Hypothalamus (tissue), 51 donors: ENCODE results near the gene MID1IP1.

Source experiments
- DNase-seq, 51 donors: peaks; one replicate each; lab custom pipeline; 2025; lab: John Stamatoyannopoulos, UW

Gene MID1IP1, protein sequence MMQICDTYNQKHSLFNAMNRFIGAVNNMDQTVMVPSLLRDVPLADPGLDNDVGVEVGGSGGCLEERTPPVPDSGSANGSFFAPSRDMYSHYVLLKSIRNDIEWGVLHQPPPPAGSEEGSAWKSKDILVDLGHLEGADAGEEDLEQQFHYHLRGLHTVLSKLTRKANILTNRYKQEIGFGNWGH

DNA sequence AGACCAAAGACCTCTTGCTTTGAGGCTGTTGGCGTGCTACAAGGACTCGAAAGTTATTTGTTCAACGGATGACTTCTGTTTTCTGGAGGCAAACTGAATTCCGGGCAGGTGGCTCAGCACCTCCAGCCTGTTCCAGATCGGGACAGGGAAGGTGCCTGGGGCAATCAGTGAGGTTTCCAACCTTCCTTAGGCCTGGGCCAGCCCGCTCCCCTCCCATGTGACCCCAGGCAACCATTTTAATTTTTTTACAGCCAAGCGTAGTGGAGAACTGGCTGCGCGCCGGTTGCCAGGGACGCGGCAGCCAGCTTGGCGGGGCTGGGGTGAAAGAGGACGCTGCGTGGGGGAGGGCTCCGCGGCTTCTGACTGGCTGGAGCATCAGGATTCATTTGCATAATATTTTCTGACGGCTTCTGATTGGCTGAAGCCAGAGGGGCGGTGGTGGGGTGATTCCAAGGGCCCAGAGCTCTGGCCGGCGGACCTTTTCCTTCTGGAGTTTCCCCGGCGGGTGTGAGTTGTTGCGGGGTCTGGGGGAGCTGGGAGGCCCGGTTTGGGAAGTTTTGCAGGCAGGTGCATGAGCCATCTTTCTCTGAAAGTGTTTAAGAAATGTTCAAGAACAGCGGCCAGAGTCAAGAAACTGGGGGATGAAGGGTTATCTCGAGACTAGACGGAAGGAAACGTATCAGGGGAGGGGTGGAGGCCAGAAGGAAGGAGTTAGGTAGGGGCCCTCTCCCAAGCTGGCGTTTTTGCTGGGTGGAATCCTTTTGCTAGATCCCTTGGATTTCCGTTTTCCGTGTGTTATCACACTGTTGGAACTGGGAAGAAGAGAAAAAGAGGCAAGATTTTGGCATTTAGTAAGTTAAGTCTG, at the start of gene MID1IP1:
TSS of gene MID1IP1 (plus strand) at position 479 of the 865 bp plus-strand sequence. CDS start 3,488 bp downstream, outside the sequence.
- peak; percentile 8 to 91 (median 79) for DNase-seq

DNA sequence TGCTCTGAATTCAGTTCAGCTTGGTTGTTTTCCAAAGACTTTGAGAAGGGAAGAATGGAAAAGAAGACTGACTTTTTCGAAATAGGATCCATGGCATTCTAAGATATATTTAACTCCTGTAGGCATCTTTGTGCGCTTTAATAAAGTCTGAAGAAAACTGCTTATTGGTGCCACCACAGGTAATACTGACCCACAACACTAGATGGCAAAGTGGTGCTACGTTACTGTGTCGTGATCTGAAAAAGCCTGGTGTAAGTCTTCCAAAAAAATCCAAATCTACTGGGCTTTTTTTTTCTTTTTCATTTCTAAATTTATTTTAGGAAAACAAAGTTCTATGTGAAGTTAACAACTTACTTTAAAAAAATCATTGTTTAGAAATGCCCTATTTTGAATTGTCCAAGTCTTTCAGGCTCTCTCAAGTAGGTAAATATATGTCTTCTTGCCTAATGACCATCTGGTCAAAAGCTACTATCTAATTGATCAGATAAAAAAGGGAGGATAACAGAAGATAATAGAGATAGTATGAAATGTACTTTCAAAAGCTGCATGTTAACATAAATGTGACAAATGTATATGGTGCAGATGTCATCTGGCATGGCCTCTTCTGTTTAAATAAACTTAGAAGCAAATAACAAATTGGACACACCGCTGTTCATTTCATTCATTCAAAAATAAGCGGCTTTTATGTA, 47.0 kb upstream of the MID1IP1 start:
- peak in 13 of 51 donors; percentile 0 to 38 (median 1) for DNase-seq

DNA sequence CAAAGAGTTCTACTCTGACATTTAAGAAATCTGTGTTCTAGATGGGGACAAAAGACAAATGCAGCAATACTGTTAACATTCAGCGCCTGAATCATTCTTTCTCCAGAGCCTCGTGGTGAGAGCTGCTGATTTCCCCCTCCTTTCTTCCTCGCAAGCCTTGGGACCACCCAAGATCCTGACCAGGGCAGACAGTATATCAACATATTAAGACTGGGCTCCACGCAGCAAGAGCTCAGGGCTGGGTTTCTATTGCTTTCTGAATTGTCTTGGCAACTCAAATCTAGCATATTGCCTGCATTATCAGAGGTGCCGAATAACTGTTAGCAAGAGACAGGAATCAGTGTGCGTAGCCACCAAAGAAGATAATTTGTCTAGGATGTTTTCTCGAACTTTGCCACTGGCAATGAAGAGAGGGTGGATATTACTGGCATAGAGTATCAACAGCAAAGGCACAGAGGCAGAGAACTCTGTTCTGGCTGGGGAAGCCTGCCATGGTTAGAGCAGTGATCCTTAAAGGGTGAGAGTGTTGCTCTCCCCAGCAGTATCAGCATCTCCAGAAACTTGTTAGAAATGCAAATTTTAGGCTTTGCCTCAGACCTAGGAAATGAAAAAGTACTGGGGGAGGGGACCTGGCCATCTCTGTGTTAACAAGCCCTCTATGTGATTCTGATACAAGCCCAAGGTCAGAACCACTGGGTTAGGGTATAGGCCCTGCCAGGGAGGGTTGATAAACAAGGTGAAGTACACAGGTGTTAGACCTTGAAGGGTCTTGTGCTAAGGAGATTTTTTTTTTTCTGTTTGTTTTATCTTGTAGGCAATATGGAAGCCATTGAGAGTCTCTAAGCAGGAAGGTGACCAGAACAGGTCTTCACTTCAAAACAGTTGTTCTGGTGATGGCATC, 46.2 kb upstream of the MID1IP1 start:
- peak in 1 of 51 donors; percentile 0 for DNase-seq

DNA sequence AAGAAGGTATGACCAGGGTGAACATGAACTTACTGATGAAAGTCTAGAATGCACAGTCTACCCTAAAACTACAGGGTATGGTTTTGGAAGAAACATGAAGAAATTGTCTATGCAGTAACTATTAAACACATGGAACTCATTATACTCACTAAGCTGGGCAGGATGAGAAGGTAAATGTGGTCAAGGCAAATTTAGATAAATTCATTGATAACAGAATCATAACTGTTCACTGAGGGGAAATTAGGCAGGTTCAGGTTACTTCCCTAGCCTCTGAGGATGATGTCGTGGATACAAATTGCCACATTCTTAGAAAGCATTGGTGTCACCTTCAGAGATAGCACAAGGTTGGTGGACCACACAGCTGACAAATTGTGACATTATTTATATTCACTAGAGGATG, 40.4 kb upstream of the MID1IP1 start:
- DNase-seq, result no peak

DNA sequence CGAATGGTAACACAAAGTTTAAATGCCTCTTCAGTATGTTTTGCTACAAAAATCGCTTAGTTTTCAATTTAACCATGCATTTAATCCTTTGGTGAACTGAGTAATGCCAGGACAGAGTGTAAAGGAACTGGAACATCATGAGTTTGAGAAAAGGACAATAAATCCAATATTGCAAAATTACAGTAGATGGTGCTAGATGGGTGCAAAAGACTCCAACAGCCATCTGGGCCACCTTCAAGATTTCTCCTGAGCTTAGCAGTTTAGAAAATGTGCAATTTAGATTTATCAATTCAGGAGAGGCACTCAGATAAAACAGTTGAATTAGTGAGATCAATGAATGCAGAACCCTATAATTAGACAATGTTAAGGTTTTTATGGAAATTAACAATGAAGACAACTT, 33.2 kb upstream of the MID1IP1 start:
- peak in 1 of 51 donors; percentile 1 for DNase-seq

DNA sequence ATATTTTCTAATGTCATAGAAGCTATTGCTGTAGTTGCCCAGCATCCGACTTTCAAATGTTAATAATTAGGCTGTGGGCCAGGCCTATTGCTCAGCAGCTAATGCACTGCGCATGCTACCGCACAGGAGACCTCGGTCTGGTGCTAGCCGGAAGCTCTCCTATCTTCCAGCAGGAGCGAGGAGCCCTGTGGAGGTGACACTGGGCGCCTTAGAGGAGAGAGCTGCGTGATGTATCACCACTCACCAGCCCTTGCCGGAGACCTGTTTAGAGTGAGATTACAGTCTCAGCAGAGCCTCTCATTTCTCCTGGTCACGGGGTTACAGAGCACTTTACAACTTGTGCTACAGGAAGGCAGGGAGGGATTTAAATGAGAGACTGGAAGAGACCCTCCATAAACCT, 31.1 kb upstream of the MID1IP1 start:
- no peak for DNase-seq

DNA sequence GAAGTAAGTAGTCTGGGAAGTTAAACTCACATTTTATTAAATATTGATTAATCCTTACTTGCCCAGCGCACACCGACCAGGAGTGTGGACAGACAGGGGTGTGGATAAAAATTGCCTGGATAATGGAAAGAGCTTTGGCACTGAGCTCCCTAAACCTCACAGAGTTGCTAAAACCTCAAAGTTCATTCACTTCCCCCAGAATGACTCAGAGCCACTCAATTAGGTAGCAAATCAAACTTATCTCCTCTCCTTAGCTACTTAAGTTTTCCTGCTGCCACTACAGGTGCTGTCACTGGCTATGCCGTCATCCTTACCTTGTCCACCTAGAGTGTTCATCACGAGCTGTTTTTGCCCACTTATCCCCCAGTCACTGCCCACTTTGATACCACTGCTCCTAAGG, 27.0 kb upstream of the MID1IP1 start:
- no peak for DNase-seq

DNA sequence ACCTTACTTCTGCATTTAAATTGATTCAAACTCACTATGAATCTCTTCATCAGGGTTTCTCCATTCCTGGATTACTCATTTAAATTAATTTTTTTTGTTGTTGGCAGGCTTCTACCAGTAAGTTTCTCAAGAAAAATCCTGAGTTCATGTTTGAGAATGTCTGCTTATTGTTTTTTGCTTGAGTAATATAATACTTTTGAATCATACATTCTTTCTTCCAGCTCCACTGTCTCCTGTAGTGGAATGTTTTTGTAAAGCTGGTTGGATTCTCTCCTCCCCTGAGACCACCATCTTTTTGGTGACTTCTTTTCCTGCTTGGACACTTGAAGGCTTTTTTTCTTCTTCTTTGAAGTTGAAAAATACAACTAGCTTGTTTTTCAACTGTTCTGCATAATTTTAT, 4.3 kb upstream of the MID1IP1 start:
- DNase-seq, result no peak

DNA sequence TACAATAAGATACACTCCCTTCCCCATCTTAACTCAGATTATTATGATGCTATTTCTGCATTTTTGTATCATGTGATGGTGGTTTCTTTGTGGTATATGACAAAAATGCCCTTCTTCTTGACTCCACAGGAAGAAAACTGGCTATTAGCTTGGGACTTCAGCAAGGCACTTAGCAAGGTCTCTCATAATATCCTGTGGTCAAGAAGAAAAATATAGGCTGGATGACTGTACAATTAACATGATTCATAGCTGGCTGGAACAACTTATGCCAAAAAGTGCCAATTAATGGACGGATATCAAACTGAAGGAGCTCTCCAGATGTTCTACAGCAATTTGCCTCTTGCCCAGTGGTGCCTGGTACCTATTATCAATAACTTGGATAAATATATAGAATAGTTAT, 2.3 kb upstream of the MID1IP1 start:
- DNase-seq, result no peak

DNA sequence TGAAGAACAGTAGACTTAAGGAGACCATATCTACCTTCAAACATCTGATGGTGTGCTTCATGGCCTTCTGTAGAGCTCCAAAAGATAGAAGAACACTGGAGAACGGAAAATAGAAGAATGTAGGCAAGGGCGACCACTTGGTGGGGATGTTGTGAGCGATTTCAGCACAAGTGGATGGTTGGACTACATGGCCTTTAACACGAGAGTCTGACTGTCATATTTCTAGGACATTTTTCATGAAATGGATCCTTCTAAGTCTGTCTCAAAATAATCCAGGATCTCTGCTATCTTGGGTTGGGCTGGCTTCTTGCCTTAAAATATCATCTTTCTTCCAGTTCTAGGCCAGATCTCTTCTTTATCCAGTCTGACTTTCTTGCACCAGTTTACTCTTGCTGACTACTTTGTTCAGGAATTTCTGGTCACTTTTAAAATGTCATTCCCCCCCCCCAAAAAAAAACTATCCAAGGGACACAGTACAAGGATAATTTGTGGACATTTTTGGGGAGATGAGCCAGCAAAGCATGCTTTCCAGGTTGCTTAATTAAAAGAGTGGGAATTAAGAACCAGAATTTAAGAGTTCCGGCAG, 1.2 kb upstream of the MID1IP1 start:
- peak in 17 of 51 donors; percentile 0 to 39 (median 8) for DNase-seq

DNA sequence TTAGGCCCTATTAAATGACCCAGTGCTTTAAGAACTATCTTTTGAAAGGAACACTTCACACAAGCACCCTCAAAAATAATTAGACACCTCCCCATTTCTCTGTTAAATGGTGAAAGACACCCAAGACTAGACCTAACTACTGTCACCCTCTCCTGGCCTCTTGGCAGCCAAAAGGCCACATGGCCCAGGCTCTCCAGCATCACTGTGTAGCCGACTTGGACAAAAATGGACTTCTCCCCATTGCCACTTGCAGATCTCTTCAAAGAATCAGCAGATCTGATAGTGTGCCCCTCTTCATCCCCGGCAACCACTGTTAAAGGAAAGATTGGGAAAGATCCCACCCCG, 2.0 kb downstream of the MID1IP1 start:
- DNase-seq, result peak in 4 of 51 donors; percentile 1 to 47 (median 34)

DNA sequence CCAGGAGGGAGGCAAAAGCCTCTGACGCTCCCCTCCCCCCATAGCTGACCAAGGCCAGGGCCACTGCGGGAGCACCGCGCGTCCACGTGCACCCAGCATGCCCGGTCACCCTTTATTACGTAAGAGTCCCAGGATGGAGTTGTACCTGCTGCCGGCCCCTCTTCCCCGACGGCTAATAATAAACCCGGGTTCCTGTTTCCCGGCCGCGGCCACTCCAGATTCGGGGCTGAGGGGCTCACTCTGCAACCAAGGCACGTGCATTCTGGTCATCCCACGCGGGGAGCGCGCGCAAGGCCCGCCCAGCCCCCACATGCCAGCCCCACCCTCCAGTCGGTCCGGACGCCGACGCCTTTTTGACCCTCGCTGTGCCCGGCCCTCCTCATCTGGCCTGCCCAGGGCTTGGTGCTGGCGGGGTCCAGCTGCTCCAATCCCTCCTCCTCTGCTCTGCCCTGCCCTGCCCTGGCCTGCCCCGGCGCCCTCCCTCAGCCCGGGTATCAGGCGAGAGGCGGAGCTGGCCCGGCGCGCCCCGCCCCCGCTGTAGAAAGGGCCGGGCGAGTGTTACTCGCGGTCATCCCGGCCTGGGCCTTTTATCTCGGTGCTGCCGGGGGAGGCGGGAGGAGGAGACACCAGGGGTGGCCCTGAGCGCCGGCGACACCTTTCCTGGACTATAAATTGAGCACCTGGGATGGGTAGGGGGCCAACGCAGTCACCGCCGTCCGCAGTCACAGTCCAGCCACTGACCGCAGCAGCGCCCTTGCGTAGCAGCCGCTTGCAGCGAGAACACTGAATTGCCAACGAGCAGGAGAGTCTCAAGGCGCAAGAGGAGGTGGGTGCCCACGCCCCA, 2.6 kb downstream of the MID1IP1 start:
- DNase-seq, result peak; percentile 29 to 93 (median 79)

DNA sequence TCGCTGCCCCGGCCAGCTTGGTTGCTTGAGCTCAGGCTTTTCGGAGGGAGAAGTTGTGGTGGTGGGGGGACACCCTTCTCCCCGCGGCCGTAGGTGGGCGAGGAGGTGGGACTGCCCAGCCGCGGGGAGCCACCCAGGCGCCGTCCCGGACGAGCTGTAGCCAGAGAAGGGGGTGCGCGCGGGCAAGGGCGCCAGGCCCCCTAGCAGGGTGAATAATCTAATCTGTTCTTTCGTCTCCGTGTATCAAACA, 3.1 kb downstream of the MID1IP1 start:
- DNase-seq, result no peak

DNA sequence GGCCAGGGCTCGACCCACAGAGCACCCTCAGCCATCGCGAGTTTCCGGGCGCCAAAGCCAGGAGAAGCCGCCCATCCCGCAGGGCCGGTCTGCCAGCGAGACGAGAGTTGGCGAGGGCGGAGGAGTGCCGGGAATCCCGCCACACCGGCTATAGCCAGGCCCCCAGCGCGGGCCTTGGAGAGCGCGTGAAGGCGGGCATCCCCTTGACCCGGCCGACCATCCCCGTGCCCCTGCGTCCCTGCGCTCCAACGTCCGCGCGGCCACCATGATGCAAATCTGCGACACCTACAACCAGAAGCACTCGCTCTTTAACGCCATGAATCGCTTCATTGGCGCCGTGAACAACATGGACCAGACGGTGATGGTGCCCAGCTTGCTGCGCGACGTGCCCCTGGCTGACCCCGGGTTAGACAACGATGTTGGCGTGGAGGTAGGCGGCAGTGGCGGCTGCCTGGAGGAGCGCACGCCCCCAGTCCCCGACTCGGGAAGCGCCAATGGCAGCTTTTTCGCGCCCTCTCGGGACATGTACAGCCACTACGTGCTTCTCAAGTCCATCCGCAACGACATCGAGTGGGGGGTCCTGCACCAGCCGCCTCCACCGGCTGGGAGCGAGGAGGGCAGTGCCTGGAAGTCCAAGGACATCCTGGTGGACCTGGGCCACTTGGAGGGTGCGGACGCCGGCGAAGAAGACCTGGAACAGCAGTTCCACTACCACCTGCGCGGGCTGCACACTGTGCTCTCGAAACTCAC, 3.6 kb downstream of the MID1IP1 start:
- peak in 21 of 51 donors; percentile 1 to 52 (median 21) for DNase-seq

DNA sequence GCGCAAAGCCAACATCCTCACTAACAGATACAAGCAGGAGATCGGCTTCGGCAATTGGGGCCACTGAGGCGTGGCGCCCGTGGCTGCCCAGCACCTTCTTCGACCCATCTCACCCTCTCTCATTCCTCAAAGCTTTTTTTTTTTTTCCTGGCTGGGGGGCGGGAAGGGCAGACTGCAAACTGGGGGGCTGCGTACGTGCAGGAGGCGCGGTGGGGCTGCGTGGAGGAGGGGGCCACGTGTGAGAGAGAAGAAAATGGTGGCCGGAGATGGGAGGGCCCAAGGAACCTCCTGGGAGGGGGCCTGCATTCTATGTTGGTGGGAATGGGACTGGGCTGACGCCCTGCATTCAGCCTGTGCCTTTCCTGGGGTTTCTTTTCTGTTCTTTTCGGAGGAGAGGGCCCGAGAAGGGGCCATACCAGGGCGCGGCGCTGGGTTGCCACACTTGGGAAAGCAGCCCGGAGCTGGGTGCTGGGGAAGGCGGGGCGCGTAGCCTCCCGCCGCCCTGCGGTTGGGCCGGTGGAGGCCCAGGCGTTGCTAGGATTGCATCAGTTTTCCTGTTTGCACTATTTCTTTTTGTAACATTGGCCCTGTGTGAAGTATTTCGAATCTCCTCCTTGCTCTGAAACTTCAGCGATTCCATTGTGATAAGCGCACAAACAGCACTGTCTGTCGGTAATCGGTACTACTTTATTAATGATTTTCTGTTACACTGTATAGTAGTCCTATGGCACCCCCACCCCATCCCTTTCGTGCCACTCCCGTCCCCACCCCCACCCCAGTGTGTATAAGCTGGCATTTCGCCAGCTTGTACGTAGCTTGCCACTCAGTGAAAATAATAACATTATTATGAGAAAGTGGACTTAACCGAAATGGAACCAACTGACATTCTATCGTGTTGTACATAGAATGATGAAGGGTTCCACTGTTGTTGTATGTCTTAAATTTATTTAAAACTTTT, 4.5 kb downstream of the MID1IP1 start:
- DNase-seq, result peak in 47 of 51 donors; percentile 1 to 56 (median 26)

DNA sequence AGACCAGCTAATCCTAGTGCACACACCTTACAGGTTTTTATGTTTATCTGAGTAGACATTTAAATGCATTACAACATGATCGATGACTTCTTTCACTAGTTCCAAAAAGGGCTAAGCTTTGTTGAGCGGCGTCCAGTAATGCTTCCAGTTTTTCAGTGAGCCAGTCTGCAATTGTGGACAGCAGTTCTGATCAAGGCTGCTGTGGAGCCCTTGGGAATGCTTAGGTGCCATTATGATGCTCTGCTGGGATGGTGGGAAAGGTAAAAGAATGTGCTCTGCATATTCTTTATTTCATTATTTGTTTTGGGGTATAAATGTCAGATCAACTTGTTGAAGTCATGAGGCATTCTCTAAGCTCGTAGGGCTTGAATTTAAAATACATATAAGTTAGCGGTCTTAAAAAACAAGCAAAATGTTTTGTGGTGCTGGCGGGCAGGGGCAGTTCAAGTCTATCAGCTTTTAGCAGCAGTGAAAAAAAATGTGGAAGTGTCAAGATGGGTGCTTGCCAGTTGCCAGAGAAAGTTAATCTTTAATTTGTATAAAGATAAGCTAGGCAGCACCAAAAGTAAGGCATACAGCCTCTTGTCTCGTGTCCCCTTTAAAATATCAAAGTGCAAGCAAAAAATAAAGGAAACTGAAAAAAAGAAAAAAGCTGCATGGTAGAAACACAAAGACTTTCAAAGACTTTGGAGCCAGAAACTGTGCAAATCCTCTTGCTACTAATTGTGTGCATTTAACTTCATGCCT, 5.8 kb downstream of the MID1IP1 start:
- DNase-seq, result no peak

DNA sequence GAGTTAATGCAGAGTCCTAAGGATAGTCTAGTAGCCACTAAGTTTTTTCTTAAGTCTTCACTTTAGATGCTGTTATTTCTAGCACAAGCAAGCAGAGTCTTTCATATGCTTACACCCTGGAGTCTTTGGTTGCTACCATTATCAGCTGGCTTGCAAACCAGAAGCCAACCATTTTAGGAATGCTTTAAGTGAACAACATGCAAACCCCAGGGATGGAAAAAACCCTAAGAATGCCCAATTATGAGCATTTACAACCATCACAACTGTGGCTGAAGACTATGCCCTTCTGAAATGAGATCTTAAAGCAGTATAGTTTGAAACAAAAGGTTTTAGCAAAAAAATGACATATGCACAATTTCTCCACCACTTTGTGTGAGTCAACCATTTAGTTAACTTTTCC, 6.6 kb downstream of the MID1IP1 start:
- DNase-seq, result no peak
